HepG2 (cell line): ENCODE results near the gene KAZN. TPM values are rescaled to one million over a fixed set of nuclear protein-coding genes. Genes with fewer than 3 reads are reported as not detected.

Source experiments
- ATF1 ChIP-seq: IDR thresholded peaks from 2 replicates; pipeline ENCODE4 v1.6.1; 2016; ENCODE audit warnings: mild to moderate bottlenecking, control low read depth
- ATF6 ChIP-seq: sonication (generic); formaldehyde crosslinking; conservative IDR thresholded peaks from 2 replicates; pipeline ENCODE4 v1.4.0; 2020; ENCODE audit warnings: missing genetic modification reagents
- ESRRA ChIP-seq: sonication (generic); formaldehyde crosslinking; IDR thresholded peaks from 2 replicates; pipeline ENCODE4 v1.5.1; 2020; ENCODE audit warnings: mild to moderate bottlenecking, low read depth, missing genetic modification reagents
- MXI1 ChIP-seq: IDR thresholded peaks from 3 replicates; pipeline ENCODE4 v1.6.1; 2012; ENCODE audit warnings: low read depth, low read length, inconsistent platforms, borderline replicate concordance
- PATZ1 ChIP-seq: sonication (generic); formaldehyde crosslinking; IDR thresholded peaks from 2 replicates; pipeline ENCODE4 v1.4.0; 2020; ENCODE audit warnings: missing genetic modification reagents
- PREB ChIP-seq: sonication (generic); formaldehyde crosslinking; IDR thresholded peaks from 2 replicates; pipeline ENCODE4 v1.4.0; 2020; ENCODE audit warnings: missing genetic modification reagents
- RXRB ChIP-seq: IDR thresholded peaks from 2 replicates; pipeline ENCODE4 v1.6.1; 2016; ENCODE audit warnings: borderline replicate concordance, missing genetic modification reagents, missing compliant biosample characterization
- STAG1 ChIP-seq: sonication (generic); formaldehyde crosslinking; IDR thresholded peaks from 2 replicates; pipeline ENCODE4 v1.4.0; 2020; ENCODE audit warnings: missing genetic modification reagents
- THRA ChIP-seq: sonication (generic); formaldehyde crosslinking; IDR thresholded peaks from 2 replicates; pipeline ENCODE4 v1.4.0; 2020; ENCODE audit warnings: missing genetic modification reagents, borderline replicate concordance
- ZBTB38 ChIP-seq: sonication (generic); formaldehyde crosslinking; IDR thresholded peaks from 2 replicates; pipeline ENCODE4 v1.5.1; 2020; ENCODE audit warnings: mild to moderate bottlenecking, missing genetic modification reagents
- ZBTB7B ChIP-seq: sonication (generic); formaldehyde crosslinking; IDR thresholded peaks from 2 replicates; pipeline ENCODE4 v1.4.0; 2020; ENCODE audit warnings: missing genetic modification reagents
- ZNF280B ChIP-seq: sonication (generic); formaldehyde crosslinking; IDR thresholded peaks from 2 replicates; pipeline ENCODE4 v1.5.0; 2020; ENCODE audit warnings: missing genetic modification reagents, mild to moderate bottlenecking, borderline replicate concordance
- ZNF280D ChIP-seq: sonication (generic); formaldehyde crosslinking; IDR thresholded peaks from 2 replicates; pipeline ENCODE4 v1.5.1; 2020; ENCODE audit warnings: mild to moderate bottlenecking, missing genetic modification reagents
- ZNF350 ChIP-seq: sonication (generic); formaldehyde crosslinking; IDR thresholded peaks from 2 replicates; pipeline ENCODE4 v1.4.0; 2020; ENCODE audit warnings: mild to moderate bottlenecking, low read depth, missing genetic modification reagents, borderline replicate concordance
- polyA plus RNA-seq, 8 experiments: library from polyadenylated mRNA; depleted of rRNA in 3 of 8; stranded (reverse) in 7 of 8; unstranded in 1 of 8; fragments of >200 nt; fragmentation: Illumina TruSeq in 4 of 8; extraction: Trizol in 4 of 8; gene quantifications; 2 replicates each; pipeline versions ENCODE4 v1.2.1 to v1.2.3, GENCODE V29; 2011 to 2016; ENCODE audit warnings: low read depth in 4 of 8, missing spikeins in 1 of 8, mixed read lengths in 1 of 8; ENCODE audit not compliant: insufficient read depth in 1 of 8
- total RNA-seq, 5 experiments: library from RNA; depleted of rRNA; stranded (reverse); fragments of >200 nt; fragmentation: Illumina TruSeq; extraction: Trizol; gene quantifications; 2 replicates each; pipeline ENCODE4 v1.2.3, GENCODE V29; 2016; ENCODE audit warnings: low read depth in 1 of 5

The KAZN gene
- total and polyA plus RNA-seq, 2 of the 13 experiments (the other 11 are each of a cell fraction or from before 2014, with no cell fraction given): 10.4 to 13.5 TPM

GRCh38 chr1:14939527-14940284, 341.2 kb downstream of the KAZN start (continued):
- TF ChIP-seq ATF6 (no peak), ZNF350 (CRISPR knock-in tag) (0 out of 2 replicates have a peak, but pooled peaks have one; percentile 57), ATF1 (no peak), ZNF280D (peak; percentile 17; the same call in 1 of the 2 replicates), STAG1 (peak; percentile 28), MXI1 (peak; percentile 74; the same call in 2 of the 3 replicates), PREB (CRISPR knock-in tag) (no peak), ESRRA (CRISPR knock-in tag) (peak; percentile 25; the same call in 1 of the 2 replicates), ZBTB7B (CRISPR knock-in tag) (peak; percentile 92), PATZ1 (CRISPR knock-in tag) (peak; percentile 61), RXRB (CRISPR knock-in tag) (peak; percentile 55; the same call in 1 of the 2 replicates), ZBTB38 (peak; percentile 87), ZNF280B (0 out of 2 replicates have a peak, but pooled peaks have one; percentile 40), THRA (peak; percentile 10; the same call in 1 of the 2 replicates)
